OCI-LY3 (cell line): ENCODE measurements around the gene MBTD1.
A peak's percentile ranks its signal among the peaks of the same experiment; 100 is the strongest.

ENCODE experiments used
- H2AFZ ChIP-seq: fragments of 200-600, 300-600 bp; shearing (Covaris generic); 2 replicates; pipeline ENCODE4 v1.6.0; 2014; ENCODE audit warnings: antibody characterized with exemption, low read depth, low read length
- H3K27ac ChIP-seq: fragments of 200-600, 300-600 bp; sonication (generic); 2 replicates; pipeline ENCODE4 v1.5.1; 2014; ENCODE audit warnings: mild to moderate bottlenecking, low read length, moderate library complexity, mixed read lengths
- H3K27me3 ChIP-seq: fragments of 200-600, 300-600 bp; sonication (generic); 2 replicates; pipeline ENCODE4 v1.6.1; 2014; ENCODE audit warnings: low read depth, low read length, mixed read lengths
- H3K36me3 ChIP-seq: fragments of 200-600, 300-600 bp; sonication (generic); replicated peaks from 2 replicates; pipeline ENCODE3; 2014; ENCODE audit warnings: low read depth, low read length, mixed read lengths
- H3K4me1 ChIP-seq: fragments of 300-600, 200-600 bp; sonication (generic); 2 replicates; pipeline ENCODE4 v1.6.1; 2014; ENCODE audit warnings: low read length, mixed read lengths
- H3K4me2 ChIP-seq: fragments of 200-600, 300-600 bp; sonication (generic); 2 replicates; pipeline ENCODE4 v1.6.1; 2014; ENCODE audit warnings: low read length, mixed read lengths
- H3K4me3 ChIP-seq: fragments of 300-600, 200-600 bp; sonication (generic); 2 replicates; pipeline ENCODE4 v1.5.1; 2014; ENCODE audit warnings: antibody characterized with exemption, mild to moderate bottlenecking, low read length, moderate library complexity
- H3K79me2 ChIP-seq: fragments of 300-600, 200-600 bp; shearing (Covaris generic); 2 replicates; pipeline ENCODE4 v1.6.1; 2014; ENCODE audit warnings: mild to moderate bottlenecking, low read length, mixed read lengths
- H3K9ac ChIP-seq: fragments of 300-600, 200-600 bp; shearing (Covaris generic); 2 replicates; pipeline ENCODE4 v1.6.0; 2014; ENCODE audit warnings: mild to moderate bottlenecking, low read length, moderate library complexity
- H3K9me3 ChIP-seq: fragments of 200-600, 300-600 bp; shearing (Covaris generic); 2 replicates; pipeline ENCODE4 v1.6.1; 2014; ENCODE audit warnings: low read length, mixed read lengths; ENCODE audit not compliant: insufficient read depth
- H4K20me1 ChIP-seq: fragments of 200-600, 300-600 bp; sonication (generic); 2 replicates; pipeline ENCODE4 v1.6.1; 2016; ENCODE audit warnings: low read length, mixed read lengths; ENCODE audit not compliant: insufficient read depth
- CTCF ChIP-seq: fragments of 200-600, 300-600 bp; sonication (generic); IDR thresholded peaks from 2 replicates; pipeline ENCODE4 v1.5.1; 2014; ENCODE audit warnings: antibody characterized with exemption, low read length, low read depth
- EZH2phosphoT487 ChIP-seq: fragments of 200-600 bp; shearing (Covaris generic); IDR thresholded peaks from 2 replicates; pipeline ENCODE4 v1.6.1; 2018; ENCODE audit warnings: antibody characterized with exemption, mixed run types, low read depth

MBTD1 gene

GRCh38 chr17:51257150-51258081 lies 2.4 kb downstream of the MBTD1 start:
- Histone ChIP-seq H3K4me1 (peaks cover 31% of the 10 kb centered on the region), H3K27ac (no peak overlapping the region), H3K9me3 (no peaks in the 10 kb centered on the region), H3K79me2 (peaks cover 98% of the 10 kb centered on the region), H4K20me1 (peaks cover 51% of the 10 kb centered on the region), H3K4me2 (peak overlapping the region; percentile 94), H2AFZ (no peak overlapping the region), H3K27me3 (no peaks in the 10 kb centered on the region), H3K36me3 (peaks cover 41% of the 10 kb centered on the region), H3K4me3 (peak overlapping the region; percentile 98), H3K9ac (peak overlapping the region; percentile 93; the same call in 1 of the 2 replicates)
- no peak for TF ChIP-seq EZH2phosphoT487
- no peak for TF ChIP-seq CTCF

- Histone ChIP-seq H3K4me3 (no peak overlapping the region), H3K27me3 (no peaks in the 10 kb centered on the region), H3K36me3 (peaks cover 48% of the 10 kb centered on the region), H2AFZ (no peak overlapping the region), H3K79me2 (peaks cover 97% of the 10 kb centered on the region), H3K4me2 (no peak overlapping the region), H4K20me1 (peaks cover 40% of the 10 kb centered on the region), H3K9me3 (no peaks in the 10 kb centered on the region), H3K9ac (no peak overlapping the region), H3K27ac (no peak overlapping the region), H3K4me1 (peaks cover 24% of the 10 kb centered on the region)
- TF ChIP-seq CTCF (no peak), EZH2phosphoT487 (no peak)
Observed at GRCh38 chr17:51256101-51256500, 3.7 kb downstream of the MBTD1 start.

- peaks cover 51% of the 10 kb centered on the region for H3K36me3 ChIP-seq
- no peak overlapping the region for H2AFZ ChIP-seq
- TF ChIP-seq EZH2phosphoT487 (no peak), CTCF (no peak)
- no peak overlapping the region for H3K4me3 ChIP-seq
- no peak overlapping the region for H3K27ac ChIP-seq
- H3K4me2 ChIP-seq = no peak overlapping the region
- no peak overlapping the region for H3K9ac ChIP-seq
- H3K4me1 ChIP-seq = peaks cover 24% of the 10 kb centered on the region
- H3K9me3 ChIP-seq = no peaks in the 10 kb centered on the region
- peaks cover 39% of the 10 kb centered on the region for H4K20me1 ChIP-seq
- peaks cover 96% of the 10 kb centered on the region for H3K79me2 ChIP-seq
- no peaks in the 10 kb centered on the region for H3K27me3 ChIP-seq
Observed at GRCh38 chr17:51255673-51256072, 4.2 kb downstream of the MBTD1 start.

GRCh38 chr17:51251010-51251409 lies 8.8 kb downstream of the MBTD1 start:
- TF ChIP-seq CTCF (no peak), EZH2phosphoT487 (no peak)
- Histone ChIP-seq H3K9ac (no peak overlapping the region), H4K20me1 (peaks cover 19% of the 10 kb centered on the region), H3K79me2 (peaks cover 61% of the 10 kb centered on the region), H3K27ac (no peak overlapping the region), H3K9me3 (no peaks in the 10 kb centered on the region), H3K4me1 (peaks cover 10% of the 10 kb centered on the region), H3K4me2 (no peak overlapping the region), H3K27me3 (no peaks in the 10 kb centered on the region), H3K4me3 (no peak overlapping the region), H2AFZ (no peak overlapping the region), H3K36me3 (peaks cover 39% of the 10 kb centered on the region)
